Purkinje cell (primary cell): ENCODE data around the gene DDOST. TPM values are rescaled to one million over a fixed set of nuclear protein-coding genes. Genes with fewer than 3 reads are reported as not detected.

Experiments
- polyA plus RNA-seq: library from polyadenylated mRNA; unstranded; fragments of >200 nt; fragmentation: Nextera tagmentation; gene quantifications from 2 replicates; pipeline ENCODE4 v1.2.1, GENCODE V29; 2014

The DDOST gene
- polyA plus RNA-seq = 63.0 and 67.5 TPM in 2 replicates

GRCh38 chr1:20661207-20662109 lies at the start of gene DDOST:
Gene DDOST (minus strand): TSS chr1:20661369. CDS start chr1:20661350, 19 bp downstream.

GRCh38 chr1:20633190-20634064 lies 27.7 kb downstream of the DDOST start, which contains the start of gene PINK1:
Gene PINK1 (plus strand): TSS chr1:20633458. CDS start chr1:20633549, 91 bp downstream.

Other genes starting within 250 kb of the DDOST start
- 78.5 and 132 TPM in 2 replicates for gene CAMK2N1, start 175.2 kb downstream of the DDOST start, polyA plus RNA-seq
- 7.5 and 12.0 TPM in 2 replicates for gene MUL1, start 153.2 kb downstream of the DDOST start, polyA plus RNA-seq
- 3.1 TPM in 1 of 2 replicates, not detected in the other for gene FAM43B, start 108.8 kb downstream of the DDOST start, polyA plus RNA-seq
- 0.98 and 7.1 TPM in 2 replicates for gene CDA, start 72.3 kb downstream of the DDOST start, polyA plus RNA-seq
- 57.3 and 86.9 TPM in 2 replicates for gene PINK1, start 27.9 kb downstream of the DDOST start, polyA plus RNA-seq
- 1.6 and 8.3 TPM in 2 replicates for gene KIF17, start 56.6 kb upstream of the DDOST start, polyA plus RNA-seq
- gene SH2D5, start 71.3 kb upstream of the DDOST start, polyA plus RNA-seq = 0.07 and 4.9 TPM in 2 replicates
- 99.3 and 142 TPM in 2 replicates for gene HP1BP3, start 125.9 kb upstream of the DDOST start, polyA plus RNA-seq